ENCODE data around the gene TMEM178B. TPM values are rescaled to one million over a fixed set of nuclear protein-coding genes. Genes with fewer than 3 reads are reported as not detected.

The TMEM178B gene
- total RNA-seq, 1 donor = 0.43 TPM

DNA sequence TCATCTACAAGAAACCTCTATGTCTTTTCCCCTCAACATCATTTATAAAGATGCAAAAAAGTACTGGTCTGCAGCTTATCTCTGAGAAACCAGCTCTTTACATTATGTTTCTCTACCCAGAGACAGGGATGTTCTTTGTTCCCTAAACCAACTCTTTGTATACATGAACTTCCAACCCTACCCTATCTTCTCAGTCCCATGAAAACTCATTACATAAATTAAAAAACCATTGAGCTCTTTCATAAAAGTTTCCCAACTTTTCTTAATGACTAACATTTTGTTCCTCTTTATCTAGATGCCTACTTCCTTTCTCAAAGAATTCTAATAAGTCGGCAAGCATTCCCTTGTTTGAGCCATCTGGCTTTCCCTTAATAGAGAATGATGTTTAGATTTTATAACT is 284.5 kb downstream of the TMEM178B start:
- DNase-seq (ENCODE audit: low read depth) = peak; percentile 46
- TF ChIP-seq, protein P1, sequence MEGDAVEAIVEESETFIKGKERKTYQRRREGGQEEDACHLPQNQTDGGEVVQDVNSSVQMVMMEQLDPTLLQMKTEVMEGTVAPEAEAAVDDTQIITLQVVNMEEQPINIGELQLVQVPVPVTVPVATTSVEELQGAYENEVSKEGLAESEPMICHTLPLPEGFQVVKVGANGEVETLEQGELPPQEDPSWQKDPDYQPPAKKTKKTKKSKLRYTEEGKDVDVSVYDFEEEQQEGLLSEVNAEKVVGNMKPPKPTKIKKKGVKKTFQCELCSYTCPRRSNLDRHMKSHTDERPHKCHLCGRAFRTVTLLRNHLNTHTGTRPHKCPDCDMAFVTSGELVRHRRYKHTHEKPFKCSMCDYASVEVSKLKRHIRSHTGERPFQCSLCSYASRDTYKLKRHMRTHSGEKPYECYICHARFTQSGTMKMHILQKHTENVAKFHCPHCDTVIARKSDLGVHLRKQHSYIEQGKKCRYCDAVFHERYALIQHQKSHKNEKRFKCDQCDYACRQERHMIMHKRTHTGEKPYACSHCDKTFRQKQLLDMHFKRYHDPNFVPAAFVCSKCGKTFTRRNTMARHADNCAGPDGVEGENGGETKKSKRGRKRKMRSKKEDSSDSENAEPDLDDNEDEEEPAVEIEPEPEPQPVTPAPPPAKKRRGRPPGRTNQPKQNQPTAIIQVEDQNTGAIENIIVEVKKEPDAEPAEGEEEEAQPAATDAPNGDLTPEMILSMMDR (IDR thresholded peaks at IDR 0.05; ENCODE audit: insufficient read depth, low read depth, low read length) = no peak
- no peak overlapping the region for H3K4me3 ChIP-seq (ENCODE audit: low read depth, low read length)

DNA sequence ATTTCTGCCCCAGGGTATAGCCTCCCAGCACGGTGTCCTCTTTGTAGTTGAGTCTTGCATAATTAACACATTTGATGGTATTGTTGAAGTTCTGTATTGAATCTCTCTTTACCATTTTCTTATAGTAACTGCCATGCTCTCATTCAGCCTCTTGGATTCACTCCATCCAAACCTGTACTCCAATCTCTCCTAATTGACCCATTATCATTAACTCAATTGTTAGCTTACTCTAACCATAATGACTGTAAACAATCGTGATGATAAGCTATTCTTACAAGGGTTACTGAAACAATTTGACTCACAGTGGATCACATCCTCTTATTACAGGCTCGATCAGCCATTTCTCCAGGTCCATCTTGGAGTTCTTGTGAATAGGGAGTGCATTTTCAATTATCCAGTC is 285.4 kb downstream of the TMEM178B start:
- DNase-seq (ENCODE audit: low read depth) = no peak
- TF ChIP-seq, protein P1 (IDR thresholded peaks at IDR 0.05; ENCODE audit: insufficient read depth, low read depth, low read length) = no peak
- no peak overlapping the region for H3K4me3 ChIP-seq (ENCODE audit: low read depth, low read length)

DNA sequence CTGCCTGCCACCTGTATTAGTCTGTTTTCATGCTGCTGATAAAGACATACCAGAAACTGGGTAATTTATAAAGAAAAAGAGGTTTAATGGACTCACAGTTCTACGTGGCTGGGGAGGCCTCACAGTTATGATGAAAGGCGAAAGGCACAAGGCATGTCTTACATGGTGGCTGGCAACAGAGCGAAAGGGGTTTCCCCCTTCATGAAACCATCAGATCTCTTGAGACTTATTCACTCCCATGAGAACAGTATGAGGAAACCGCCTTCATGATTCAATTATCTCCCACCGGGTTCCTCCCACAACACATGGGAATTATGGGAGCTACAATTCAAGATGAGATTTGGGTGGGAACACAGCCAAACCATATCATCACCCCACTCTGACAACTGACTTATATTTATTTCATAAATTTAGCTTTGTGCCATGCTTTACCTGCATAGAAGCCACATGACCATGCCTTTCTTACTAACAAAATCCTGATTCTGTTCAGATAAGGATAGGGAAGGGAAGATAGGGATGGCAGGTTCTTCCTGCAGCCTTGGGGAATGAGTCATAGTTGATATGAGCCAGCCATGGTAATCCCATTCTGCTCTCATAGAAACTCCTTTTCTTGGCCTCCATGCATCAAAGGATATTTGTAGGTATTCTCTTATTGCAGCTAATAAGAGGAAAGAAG is 286.0 kb downstream of the TMEM178B start:
- TF ChIP-seq, protein P1 (IDR thresholded peaks at IDR 0.05; ENCODE audit: insufficient read depth, low read depth, low read length) = no peak
- no peak for DNase-seq (ENCODE audit: low read depth)
- H3K4me3 ChIP-seq (ENCODE audit: low read depth, low read length) = no peak overlapping the region

DNA sequence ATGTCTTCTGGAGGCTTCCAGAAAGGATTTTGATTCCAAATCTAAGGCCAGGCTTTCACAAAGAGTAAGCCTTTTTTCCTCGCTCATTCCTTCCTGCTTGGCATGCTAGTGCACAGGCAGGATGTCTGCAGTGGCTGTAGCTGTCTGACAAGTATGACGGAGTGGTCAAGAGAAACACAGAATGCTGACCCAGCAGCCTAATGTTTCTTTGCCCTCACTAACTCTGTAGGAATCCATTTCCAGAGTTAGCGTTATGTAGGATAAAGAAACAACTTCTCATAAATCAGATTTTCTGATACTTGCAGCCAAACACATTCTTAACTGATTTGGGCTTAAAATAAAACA is 286.5 kb downstream of the TMEM178B start:
- no peak overlapping the region for H3K4me3 ChIP-seq (ENCODE audit: low read depth, low read length)
- TF ChIP-seq, protein P1 (IDR thresholded peaks at IDR 0.05; ENCODE audit: insufficient read depth, low read depth, low read length) = no peak
- no peak for DNase-seq (ENCODE audit: low read depth)

DNA sequence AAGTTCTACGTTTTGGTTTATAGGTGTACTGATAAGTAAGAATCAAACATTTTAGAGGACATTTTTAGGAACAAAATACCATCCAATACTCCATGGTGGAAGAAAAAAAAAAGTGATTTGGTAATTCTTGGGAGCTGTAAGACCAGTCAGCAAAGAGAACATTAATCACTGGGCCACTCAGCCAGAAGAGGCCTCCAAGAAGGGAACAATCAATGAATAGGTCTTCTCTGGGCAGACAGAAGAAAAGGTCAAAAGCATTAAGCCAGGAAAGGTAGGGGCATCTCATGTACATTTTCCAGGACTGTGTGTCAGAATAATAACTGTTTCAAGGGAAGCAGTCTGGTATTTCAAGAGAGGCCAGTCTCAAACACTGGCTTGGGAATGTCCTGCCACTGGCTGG is 286.9 kb downstream of the TMEM178B start:
- H3K4me3 ChIP-seq (ENCODE audit: low read depth, low read length) = no peak overlapping the region
- TF ChIP-seq, protein P1 (IDR thresholded peaks at IDR 0.05; ENCODE audit: insufficient read depth, low read depth, low read length) = no peak
- DNase-seq (ENCODE audit: low read depth) = no peak

DNA sequence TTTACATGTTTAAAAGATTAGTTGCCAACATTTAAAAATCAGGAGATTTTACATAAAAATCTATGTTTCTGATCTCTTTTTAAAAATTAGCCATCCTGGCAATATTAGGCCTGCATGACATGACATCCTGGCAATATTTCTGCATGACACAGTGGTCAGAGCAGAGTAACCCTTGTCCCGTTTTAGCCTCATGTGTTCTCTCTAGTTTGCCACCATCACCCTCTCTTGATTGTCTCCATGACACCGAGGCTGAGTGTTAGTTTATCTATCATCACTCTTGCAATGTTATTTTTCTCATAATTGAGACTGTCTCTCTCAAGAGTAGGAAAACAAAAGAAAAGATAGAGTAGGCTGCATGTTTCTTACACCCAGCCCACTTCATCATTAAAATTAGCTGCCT is 287.6 kb downstream of the TMEM178B start:
- TF ChIP-seq, protein P1 (IDR thresholded peaks at IDR 0.05; ENCODE audit: insufficient read depth, low read depth, low read length) = no peak
- DNase-seq (ENCODE audit: low read depth) = no peak
- no peak overlapping the region for H3K4me3 ChIP-seq (ENCODE audit: low read depth, low read length)

DNA sequence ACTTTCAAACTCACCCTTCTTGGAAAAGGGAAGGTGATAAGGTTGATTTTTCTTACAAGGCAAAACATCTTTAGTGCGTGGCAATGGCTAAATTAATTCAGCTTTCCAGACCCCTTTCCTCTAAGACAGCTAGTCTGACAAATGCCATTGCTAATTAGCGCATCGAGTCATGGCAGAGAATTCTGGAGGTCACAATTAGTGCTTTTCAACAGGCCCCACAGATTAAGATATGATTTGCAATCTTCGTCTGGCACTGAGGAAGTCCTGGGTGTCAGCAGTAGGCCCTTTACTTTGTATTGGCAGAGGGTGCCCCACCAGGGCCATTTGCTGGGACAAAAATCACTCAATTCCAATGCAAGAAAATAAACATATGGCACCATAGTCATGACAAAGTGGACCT is 288.1 kb downstream of the TMEM178B start:
- TF ChIP-seq, protein P1 (IDR thresholded peaks at IDR 0.05; ENCODE audit: insufficient read depth, low read depth, low read length) = no peak
- H3K4me3 ChIP-seq (ENCODE audit: low read depth, low read length) = no peak overlapping the region
- DNase-seq (ENCODE audit: low read depth) = no peak
